HG02870 (cell line): ENCODE data around the gene THSD8.

Experiments
- ATAC-seq: cut with Tn5 transposase; IDR thresholded peaks from one replicate; pipeline ENCODE4 v1.9.1; 2021; ENCODE audit warnings: mild to moderate bottlenecking, moderate library complexity; ENCODE audit not compliant: unreplicated experiment

THSD8 gene

DNA sequence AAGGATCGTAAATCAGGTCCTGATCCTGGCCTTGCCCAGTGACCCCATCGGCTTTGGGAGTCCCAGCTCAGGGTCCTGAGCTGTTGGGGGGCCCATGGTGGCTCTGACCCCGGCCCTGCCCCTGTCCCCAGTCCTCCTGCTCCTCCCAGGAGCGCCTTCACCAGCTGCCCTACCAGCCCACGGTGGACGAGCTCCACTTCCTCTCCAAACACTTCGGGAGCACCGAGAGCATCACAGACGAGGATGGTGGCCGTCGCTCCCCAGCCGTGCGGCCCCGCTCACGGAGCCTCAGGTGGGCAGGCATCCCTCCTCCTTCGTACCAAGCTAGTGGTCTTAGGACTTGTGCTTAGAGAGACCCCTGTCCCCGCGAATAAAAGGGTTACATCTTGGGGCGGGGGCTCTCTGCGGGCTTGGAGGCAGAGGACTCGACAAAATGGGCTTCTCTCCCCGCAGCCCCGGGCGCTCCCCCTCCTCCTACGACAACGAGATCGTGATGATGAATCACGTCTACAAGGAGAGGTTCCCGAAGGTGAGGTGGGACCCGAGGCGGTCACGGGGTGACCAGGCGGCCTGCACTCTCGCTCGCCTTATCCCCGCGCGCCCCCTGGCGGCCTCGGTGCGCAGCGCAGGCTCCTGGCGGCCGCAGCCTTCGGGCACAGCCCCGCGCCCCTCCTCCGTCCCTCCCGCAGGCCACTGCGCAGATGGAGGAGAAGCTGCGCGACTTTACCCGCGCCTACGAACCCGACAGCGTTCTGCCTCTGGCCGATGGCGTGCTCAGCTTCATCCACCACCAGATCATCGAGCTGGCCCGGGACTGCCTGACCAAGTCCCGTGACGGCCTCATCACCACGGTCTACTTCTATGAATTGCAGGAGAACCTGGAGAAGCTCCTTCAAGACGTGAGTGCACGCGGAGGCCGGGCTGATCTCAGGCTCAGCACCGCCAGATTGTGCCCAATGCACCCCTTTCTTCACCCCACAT is 45.6 kb downstream of the THSD8 start:
- ATAC-seq: no peak
